HEK293 (cell line): ENCODE measurements around the gene SBK1.

Experiments used
- CTCF ChIA-PET: fragments of 350-600 bp; formaldehyde crosslinking; extraction: SDS; loops from one replicate; lab custom pipeline; 2021; ENCODE audit warnings: antibody characterized with exemption; lab: Yijun Ruan, JAX
- POLR2A ChIA-PET: fragments of 300-600 bp; formaldehyde crosslinking; extraction: SDS; loops from one replicate; lab custom pipeline; 2020; ENCODE audit warnings: antibody characterized with exemption, inconsistent platforms; lab: Yijun Ruan, JAX
- H3K27ac ChIP-seq: fragments of 200-500 bp; sonication (Bioruptor generic); 2 replicates; pipeline ENCODE4 v1.5.1; 2014; ENCODE audit warnings: low read depth, low read length, control low read depth, inconsistent platforms; ENCODE audit errors: extremely low read depth
- H3K36me3 ChIP-seq, 2 experiments: fragments of 200-500 bp in 1 of 2; sonication (Bioruptor generic) in 1 of 2; 1 replicate in 1 of 2; 2 replicates in 1 of 2; pipeline ENCODE4 v1.5.1; 2014 to 2017; ENCODE audit warnings: inconsistent platforms in 2 of 2, low read length in 2 of 2; ENCODE audit not compliant: control insufficient read depth in 2 of 2, insufficient read depth in 1 of 2
- H3K4me1 ChIP-seq: fragments of 200-500 bp; sonication (Bioruptor generic); 2 replicates; pipeline ENCODE4 v1.5.1; 2014; ENCODE audit warnings: mild to moderate bottlenecking, low read length, inconsistent platforms; ENCODE audit not compliant: control insufficient read depth, insufficient read depth
- H3K4me3 ChIP-seq: 2 replicates; pipeline ENCODE4 v1.5.1; 2011; ENCODE audit warnings: low read depth, mild to moderate bottlenecking, control low read depth, low read length, moderate library complexity
- H3K9me3 ChIP-seq: fragments of 200-500 bp; sonication (Bioruptor generic); 2 replicates; pipeline ENCODE4 v1.5.1; 2014; ENCODE audit warnings: low read depth, low read length, inconsistent platforms; ENCODE audit not compliant: control insufficient read depth, insufficient read depth
- BCL11A ChIP-seq: fragments of 450-650 bp; formaldehyde crosslinking; IDR thresholded peaks from 2 replicates; pipeline ENCODE4 v1.5.1; 2016; ENCODE audit warnings: low read depth, missing biosample characterization, missing genetic modification characterization
- EGR2 ChIP-seq: fragments of 450-650 bp; formaldehyde crosslinking; IDR thresholded peaks from 2 replicates; pipeline ENCODE4 v1.5.1; 2016; ENCODE audit warnings: low read depth, missing biosample characterization, missing genetic modification characterization
- GFI1B ChIP-seq: fragments of 450-650 bp; formaldehyde crosslinking; IDR thresholded peaks from 2 replicates; pipeline ENCODE4 v1.5.1; 2016; ENCODE audit warnings: missing biosample characterization, missing genetic modification characterization
- GLI4 ChIP-seq: fragments of 450-650 bp; formaldehyde crosslinking; IDR thresholded peaks from 2 replicates; pipeline ENCODE4 v1.5.1; 2016; ENCODE audit warnings: missing biosample characterization, missing genetic modification characterization
- KLF10 ChIP-seq: fragments of 450-650 bp; IDR thresholded peaks from 2 replicates; pipeline ENCODE4 v1.5.1; 2018; ENCODE audit warnings: missing biosample characterization, mild to moderate bottlenecking, missing genetic modification characterization
- SCRT2 ChIP-seq: fragments of 450-650 bp; formaldehyde crosslinking; IDR thresholded peaks from 2 replicates; pipeline ENCODE4 v1.5.1; 2016; ENCODE audit warnings: missing biosample characterization, missing genetic modification characterization
- SP7 ChIP-seq: fragments of 450-650 bp; formaldehyde crosslinking; IDR thresholded peaks from 2 replicates; pipeline ENCODE4 v1.5.1; 2016; ENCODE audit warnings: missing biosample characterization, missing genetic modification characterization
- TCF7L2 ChIP-seq: IDR thresholded peaks from 2 replicates; pipeline ENCODE4 v1.6.1; 2011; ENCODE audit warnings: low read depth, mild to moderate bottlenecking, inconsistent platforms, low read length, moderate library complexity, borderline replicate concordance
- YY1 ChIP-seq: fragments of 450-650 bp; formaldehyde crosslinking; IDR thresholded peaks from 2 replicates; pipeline ENCODE4 v1.5.1; 2018; ENCODE audit warnings: missing biosample characterization, missing genetic modification characterization
- ZFHX2 ChIP-seq: fragments of 450-650 bp; formaldehyde crosslinking; conservative IDR thresholded peaks from 2 replicates; pipeline ENCODE4 v1.5.1; 2016; ENCODE audit warnings: missing biosample characterization, missing genetic modification characterization
- ZIC2 ChIP-seq: fragments of 450-650 bp; formaldehyde crosslinking; IDR thresholded peaks from 2 replicates; pipeline ENCODE4 v1.5.1; 2016; ENCODE audit warnings: missing biosample characterization, missing genetic modification characterization
- ZNF10 ChIP-seq: fragments of 450-650 bp; formaldehyde crosslinking; IDR thresholded peaks from 2 replicates; pipeline ENCODE4 v1.5.1; 2017; ENCODE audit warnings: missing biosample characterization, missing genetic modification characterization
- ZNF174 ChIP-seq: fragments of 450-650 bp; formaldehyde crosslinking; IDR thresholded peaks from 2 replicates; pipeline ENCODE4 v1.5.0; 2017; ENCODE audit warnings: missing biosample characterization, mild to moderate bottlenecking, missing genetic modification characterization
- ZNF248 ChIP-seq: fragments of 450-650 bp; formaldehyde crosslinking; IDR thresholded peaks from 2 replicates; pipeline ENCODE4 v1.5.1; 2017; ENCODE audit warnings: missing biosample characterization, missing genetic modification characterization
- ZNF521 ChIP-seq: fragments of 450-650 bp; formaldehyde crosslinking; IDR thresholded peaks from 2 replicates; pipeline ENCODE4 v1.5.1; 2017; ENCODE audit warnings: missing biosample characterization, mild to moderate bottlenecking, missing genetic modification characterization
- ZNF571 ChIP-seq: fragments of 450-650 bp; formaldehyde crosslinking; IDR thresholded peaks from 2 replicates; pipeline ENCODE4 v1.5.0; 2017; ENCODE audit warnings: missing biosample characterization, missing genetic modification characterization
- ZNF596 ChIP-seq: fragments of 450-650 bp; IDR thresholded peaks from 2 replicates; pipeline ENCODE4 v1.5.0; 2018; ENCODE audit warnings: missing biosample characterization, mild to moderate bottlenecking, missing genetic modification characterization, moderate library complexity
- ZNF658 ChIP-seq: fragments of 450-650 bp; formaldehyde crosslinking; IDR thresholded peaks from 2 replicates; pipeline ENCODE4; 2016; ENCODE audit warnings: missing biosample characterization, missing genetic modification characterization
- ZNF843 ChIP-seq: fragments of 450-650 bp; formaldehyde crosslinking; IDR thresholded peaks from 2 replicates; pipeline ENCODE4 v1.5.1; 2016; ENCODE audit warnings: missing biosample characterization, missing genetic modification characterization
- ZSCAN23 ChIP-seq: fragments of 450-650 bp; formaldehyde crosslinking; IDR thresholded peaks from 2 replicates; pipeline ENCODE4 v1.5.1; 2016; ENCODE audit warnings: missing biosample characterization, missing genetic modification characterization
- TF ChIP-seq, protein P1 (sequence below): fragments of 450-650 bp; formaldehyde crosslinking; IDR thresholded peaks from 2 replicates; pipeline ENCODE4 v1.5.1; 2016; ENCODE audit warnings: missing biosample characterization, missing genetic modification characterization
- TF ChIP-seq, protein P2 (sequence below): fragments of 450-650 bp; formaldehyde crosslinking; IDR thresholded peaks from 2 replicates; pipeline ENCODE4 v1.5.1; 2017; ENCODE audit warnings: missing biosample characterization, missing genetic modification characterization
- TF ChIP-seq, protein P3 (sequence below): fragments of 450-650 bp; formaldehyde crosslinking; IDR thresholded peaks from 2 replicates; pipeline ENCODE4 v1.5.1; 2016; ENCODE audit warnings: missing biosample characterization, missing genetic modification characterization

SBK1 gene

DNA sequence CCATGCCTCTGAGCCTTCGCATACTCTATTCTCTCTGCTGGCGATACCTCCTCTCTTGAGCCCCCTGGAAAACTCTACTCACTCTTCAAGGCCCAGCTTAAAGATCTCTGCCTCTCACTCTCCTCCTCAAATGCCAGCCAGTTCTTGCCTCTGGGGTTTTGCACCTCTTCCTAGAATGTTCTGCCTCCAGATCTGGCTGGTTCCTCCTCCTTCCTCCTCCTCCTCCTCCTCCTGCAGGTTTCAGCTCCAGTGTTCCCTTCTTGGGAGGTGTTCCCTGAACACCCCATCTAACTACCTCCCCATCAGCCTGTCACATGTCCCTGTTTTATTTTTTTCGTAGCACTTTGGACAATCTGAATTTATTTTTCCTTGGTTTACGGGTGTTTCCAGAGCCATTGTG is 35.1 kb upstream of the SBK1 start (continued):
- TF ChIP-seq ZNF596 (tag by site-specific recombination): no peak
- TF ChIP-seq, all 188 proteins: peak for 1

DNA sequence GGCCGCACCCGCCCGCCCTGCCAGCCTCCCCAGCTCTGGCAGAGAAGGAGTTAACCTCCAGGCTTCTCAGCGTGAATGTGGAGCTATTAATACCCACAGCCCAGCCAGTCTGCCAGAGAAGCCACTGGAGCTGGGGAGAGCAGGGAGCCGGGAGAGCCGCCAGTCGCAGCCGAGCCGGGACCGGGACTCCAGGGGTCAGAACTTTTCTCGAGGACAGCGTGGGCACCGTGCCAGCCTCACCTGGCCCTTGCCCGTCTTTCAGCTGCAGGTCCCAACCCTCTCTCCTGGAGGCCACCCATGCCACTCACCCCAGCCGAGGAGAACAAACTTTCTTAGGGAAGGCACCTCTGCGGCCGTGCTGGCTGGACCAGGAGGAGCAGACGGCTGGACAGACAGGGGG is 33.8 kb upstream of the SBK1 start:
- POLR2A ChIA-PET: no interaction called here

DNA sequence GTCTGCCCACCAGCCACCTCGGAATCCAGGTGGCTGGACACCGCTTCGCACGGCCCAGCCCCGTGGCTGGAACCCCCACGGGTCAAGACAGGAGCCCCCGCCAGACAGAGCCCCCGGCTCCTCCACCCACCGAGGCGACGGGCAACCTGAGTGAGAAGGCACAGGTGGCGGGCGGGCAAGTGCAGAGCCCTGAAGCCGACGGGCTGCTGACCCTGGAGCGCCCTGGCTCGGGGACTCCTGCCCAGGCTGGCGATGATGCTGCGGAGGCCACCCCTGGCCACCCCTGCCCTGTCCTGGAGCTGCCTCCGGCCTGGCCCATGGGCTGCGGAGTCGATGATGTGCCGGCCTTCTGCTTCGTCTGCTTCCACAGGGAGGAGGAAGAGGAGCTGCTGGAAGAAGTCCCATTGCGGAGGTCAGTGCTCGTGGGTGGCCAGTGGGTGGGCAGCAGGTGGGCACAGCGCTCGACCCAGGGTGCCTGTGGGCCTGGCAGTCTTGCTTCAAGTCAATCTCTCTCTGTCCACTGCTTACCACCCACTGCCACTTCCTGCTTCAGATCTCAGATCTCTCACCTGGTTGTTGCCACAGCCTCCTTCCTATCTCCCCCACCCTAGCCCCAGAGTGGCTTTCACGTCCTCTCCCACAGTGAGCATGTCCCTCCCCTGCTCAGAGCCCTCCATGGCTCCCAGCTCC is 33.1 kb upstream of the SBK1 start:
- no peaks in the 10 kb centered on the region for H3K9me3 ChIP-seq
- no peak overlapping the region for H3K27ac ChIP-seq
- no peaks in the 10 kb centered on the region for H3K4me1 ChIP-seq
- POLR2A ChIA-PET: no interaction called here
- no peak for TF ChIP-seq SP7 (tag by site-specific recombination)
- no peak for TF ChIP-seq ZNF571 (tag by site-specific recombination)
- TF ChIP-seq EGR2 (tag by site-specific recombination): peak; percentile 67
- no peak for TF ChIP-seq YY1 (tag by site-specific recombination)
- TF ChIP-seq, protein P1, sequence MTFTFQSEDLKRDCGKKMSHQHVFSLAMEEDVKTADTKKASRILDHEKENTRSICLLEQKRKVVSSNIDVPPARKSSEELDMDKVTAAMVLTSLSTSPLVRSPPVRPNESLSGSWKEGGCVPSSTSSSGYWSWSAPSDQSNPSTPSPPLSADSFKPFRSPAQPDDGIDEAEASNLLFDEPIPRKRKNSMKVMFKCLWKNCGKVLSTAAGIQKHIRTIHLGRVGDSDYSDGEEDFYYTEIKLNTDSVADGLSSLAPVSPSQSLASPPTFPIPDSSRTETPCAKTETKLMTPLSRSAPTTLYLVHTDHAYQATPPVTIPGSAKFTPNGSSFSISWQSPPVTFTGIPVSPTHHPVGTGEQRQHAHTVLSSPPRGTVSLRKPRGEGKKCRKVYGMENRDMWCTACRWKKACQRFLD (tag by site-specific recombination): no peak
- TF ChIP-seq GFI1B (tag by site-specific recombination): no peak
- peak; percentile 51; the same call in 1 of the 2 replicates for TF ChIP-seq ZFHX2
- no peaks in the 10 kb centered on the region for H3K36me3 ChIP-seq
- H3K4me3 ChIP-seq: no peak overlapping the region
- CTCF ChIA-PET: no interaction called here

More for the DNA sequence above, 33.8 kb upstream of the SBK1 start:
- Histone ChIP-seq H3K4me1 (no peaks in the 10 kb centered on the region), H3K36me3 (no peaks in the 10 kb centered on the region), H3K4me3 (no peak overlapping the region), H3K9me3 (no peaks in the 10 kb centered on the region), H3K27ac (no peak overlapping the region)
- CTCF ChIA-PET: no interaction called here
- TF ChIP-seq ZIC2 (tag by site-specific recombination) (peak; percentile 24; the same call in 1 of the 2 replicates), EGR2 (tag by site-specific recombination) (no peak)

DNA sequence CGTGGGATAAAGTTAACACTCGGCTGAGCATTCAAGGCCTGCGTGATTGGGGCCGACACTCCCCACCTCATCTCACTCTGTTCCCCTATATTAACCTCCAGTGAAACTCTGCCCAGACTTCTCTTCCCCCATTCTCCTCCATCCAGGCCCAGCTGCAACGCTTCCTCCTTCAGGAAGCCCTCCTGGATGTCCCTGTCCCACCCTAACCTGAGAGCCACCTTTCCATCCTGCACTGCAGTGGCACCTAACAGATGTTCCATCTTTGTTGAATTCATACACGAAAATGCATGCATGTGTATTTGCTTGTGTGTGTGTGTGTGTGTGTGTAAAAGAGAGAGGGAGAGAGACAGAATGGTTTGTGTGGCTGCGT is 32.6 kb upstream of the SBK1 start:
- H3K4me1 ChIP-seq: no peaks in the 10 kb centered on the region
- CTCF ChIA-PET: no interaction called here
- no peak overlapping the region for H3K27ac ChIP-seq
- TF ChIP-seq GLI4 (0 out of 2 replicates have a peak, but pooled peaks have one; percentile 56), ZSCAN23 (tag by site-specific recombination) (no peak), KLF10 (tag by site-specific recombination) (no peak), ZNF658 (tag by site-specific recombination) (no peak), SCRT2 (no peak)
- TF ChIP-seq, protein P2, sequence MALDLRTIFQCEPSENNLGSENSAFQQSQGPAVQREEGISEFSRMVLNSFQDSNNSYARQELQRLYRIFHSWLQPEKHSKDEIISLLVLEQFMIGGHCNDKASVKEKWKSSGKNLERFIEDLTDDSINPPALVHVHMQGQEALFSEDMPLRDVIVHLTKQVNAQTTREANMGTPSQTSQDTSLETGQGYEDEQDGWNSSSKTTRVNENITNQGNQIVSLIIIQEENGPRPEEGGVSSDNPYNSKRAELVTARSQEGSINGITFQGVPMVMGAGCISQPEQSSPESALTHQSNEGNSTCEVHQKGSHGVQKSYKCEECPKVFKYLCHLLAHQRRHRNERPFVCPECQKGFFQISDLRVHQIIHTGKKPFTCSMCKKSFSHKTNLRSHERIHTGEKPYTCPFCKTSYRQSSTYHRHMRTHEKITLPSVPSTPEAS (tag by site-specific recombination): peak; percentile 55; the same call in 1 of the 2 replicates
- TF ChIP-seq, all 188 proteins: peak for 2
- Histone ChIP-seq H3K36me3 (no peaks in the 10 kb centered on the region), H3K9me3 (no peaks in the 10 kb centered on the region), H3K4me3 (no peak overlapping the region)
- POLR2A ChIA-PET: no interaction called here

DNA sequence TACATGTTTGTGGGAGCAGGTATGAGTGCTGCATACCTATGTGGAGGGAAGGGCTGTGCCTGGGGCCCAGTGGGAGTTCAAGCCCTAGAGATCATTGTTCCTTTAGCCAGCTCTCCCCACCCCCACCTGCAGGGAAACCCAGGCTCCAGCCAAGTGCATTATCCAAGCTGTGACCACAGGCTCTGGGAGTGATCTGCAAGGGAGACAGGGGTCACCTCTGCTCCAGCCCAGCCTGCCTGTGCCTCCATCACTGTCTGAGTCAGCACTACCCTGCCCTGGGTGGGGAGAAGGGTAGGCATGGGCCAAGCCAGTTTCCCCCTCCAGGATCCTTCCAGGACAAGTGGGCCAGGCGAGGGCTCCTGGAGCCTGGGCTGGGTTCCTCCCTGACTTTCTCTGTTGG is 32.1 kb upstream of the SBK1 start:
- no peaks in the 10 kb centered on the region for H3K36me3 ChIP-seq
- no peak overlapping the region for H3K27ac ChIP-seq
- H3K4me1 ChIP-seq: no peaks in the 10 kb centered on the region
- ChIA-PET CTCF (no interaction called here), POLR2A (no interaction called here)
- H3K9me3 ChIP-seq: no peaks in the 10 kb centered on the region
- H3K4me3 ChIP-seq: no peak overlapping the region
- TF ChIP-seq TCF7L2 (no peak), ZNF174 (tag by site-specific recombination) (no peak), ZNF10 (no peak), YY1 (tag by site-specific recombination) (no peak), ZNF843 (tag by site-specific recombination) (no peak), ZNF521 (tag by site-specific recombination) (no peak), BCL11A (no peak), ZNF248 (tag by site-specific recombination) (no peak)
- TF ChIP-seq, protein P3, sequence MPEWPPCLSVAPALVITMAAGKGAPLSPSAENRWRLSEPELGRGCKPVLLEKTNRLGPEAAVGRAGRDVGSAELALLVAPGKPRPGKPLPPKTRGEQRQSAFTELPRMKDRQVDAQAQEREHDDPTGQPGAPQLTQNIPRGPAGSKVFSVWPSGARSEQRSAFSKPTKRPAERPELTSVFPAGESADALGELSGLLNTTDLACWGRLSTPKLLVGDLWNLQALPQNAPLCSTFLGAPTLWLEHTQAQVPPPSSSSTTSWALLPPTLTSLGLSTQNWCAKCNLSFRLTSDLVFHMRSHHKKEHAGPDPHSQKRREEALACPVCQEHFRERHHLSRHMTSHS (tag by site-specific recombination): no peak
- TF ChIP-seq, protein P2 (tag by site-specific recombination): no peak
